Measurements from ENCODE around the gene CNMD.

Gene CNMD

DNA sequence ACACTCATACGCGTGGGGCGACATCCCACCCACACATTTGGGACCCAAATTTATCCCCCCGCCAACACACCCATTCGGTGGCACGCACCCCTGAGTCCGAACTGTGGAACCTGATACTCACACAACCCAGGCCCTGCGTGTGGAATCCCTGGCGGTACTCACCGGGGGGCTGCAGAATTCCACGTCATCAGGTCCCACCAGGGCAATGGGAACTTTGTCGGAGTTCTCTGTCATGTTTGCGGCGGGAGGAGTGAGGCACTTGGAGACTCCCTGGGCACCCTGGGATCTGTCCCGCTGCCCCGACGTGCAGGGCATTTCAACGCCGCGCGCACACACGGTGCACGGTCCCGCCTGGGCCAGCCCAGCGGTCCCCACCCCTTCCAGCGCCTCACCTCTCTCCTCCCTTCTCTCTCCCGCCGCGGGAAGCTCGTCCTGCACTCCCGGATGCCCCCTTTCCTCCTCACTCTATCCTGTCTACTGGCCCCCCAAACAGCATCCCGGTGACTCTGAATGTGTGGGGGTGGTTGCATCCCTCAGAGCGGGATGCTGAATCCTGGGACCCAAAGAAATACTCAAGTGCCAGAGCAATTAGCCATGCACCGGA, at the start of gene CNMD:
Gene CNMD (minus strand): TSS at position 353 of the 604 bp plus-strand sequence. CDS start 119 bp downstream, at position 234.
- DNase-seq = peak in 5 of 51 donors; percentile 3 to 21 (median 5)

DNA sequence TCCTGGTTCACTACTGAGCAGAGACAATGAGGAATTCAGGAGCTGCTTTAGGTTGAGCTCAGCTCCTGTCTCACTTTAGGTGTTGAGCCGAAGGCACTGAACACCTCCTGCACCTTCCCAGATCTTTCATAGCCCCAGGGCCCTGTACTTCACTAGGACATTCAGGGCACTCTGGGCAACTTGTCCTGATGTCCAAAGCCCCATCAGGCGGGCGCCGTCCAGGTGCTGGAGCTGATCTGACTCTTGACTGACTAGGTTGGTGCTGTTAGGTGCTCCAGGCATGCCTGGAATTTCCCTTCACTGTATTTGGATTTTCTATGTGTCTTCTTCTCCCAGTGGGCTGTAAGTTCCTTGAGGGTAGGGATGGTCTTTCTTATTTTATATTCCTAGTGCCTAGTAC, 48.4 kb upstream of the CNMD start:
- DNase-seq = no peak

DNA sequence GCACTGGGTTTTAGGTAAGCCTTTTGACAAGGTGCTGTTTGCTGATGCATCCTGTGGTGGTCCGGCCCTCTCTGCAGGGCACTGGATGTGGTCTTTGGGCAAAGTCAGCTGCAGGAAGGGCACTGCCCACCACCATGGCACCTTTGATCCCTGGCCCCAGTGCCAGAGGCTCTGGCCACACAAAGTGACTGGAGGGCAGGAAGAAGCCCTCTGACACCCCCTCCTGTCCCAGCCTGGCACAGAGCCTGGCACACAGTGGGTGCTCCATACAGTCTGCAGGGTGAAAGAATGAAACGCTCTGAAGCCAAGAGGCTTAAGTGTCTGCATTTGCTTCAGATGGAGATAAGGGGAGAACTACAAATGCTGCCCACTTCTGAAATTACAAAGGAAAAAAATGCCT, 47.6 kb upstream of the CNMD start:
- peak in 3 of 51 donors; percentile 5 to 48 (median 20) for DNase-seq

DNA sequence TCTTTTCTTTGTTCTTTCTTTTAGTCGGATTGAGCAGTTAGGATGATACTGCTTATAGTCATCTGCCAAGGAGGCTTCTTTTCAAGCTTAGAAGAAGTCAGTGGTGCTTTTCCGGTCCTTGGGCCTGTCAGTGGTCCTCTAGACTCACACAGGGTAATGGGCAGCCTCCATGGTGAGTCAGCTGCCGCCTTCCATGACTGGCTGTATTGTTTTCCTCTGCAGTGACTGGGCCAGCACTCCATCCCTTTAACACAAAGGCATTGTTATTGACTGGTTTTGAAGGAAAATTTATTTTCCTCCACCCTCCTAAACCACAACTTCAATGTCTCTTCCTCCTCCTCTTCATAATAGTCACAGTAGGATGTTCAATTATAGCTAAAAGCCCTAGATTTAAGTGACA, 47.1 kb upstream of the CNMD start:
- peak in 38 of 51 donors; percentile 1 to 85 (median 48) for DNase-seq

DNA sequence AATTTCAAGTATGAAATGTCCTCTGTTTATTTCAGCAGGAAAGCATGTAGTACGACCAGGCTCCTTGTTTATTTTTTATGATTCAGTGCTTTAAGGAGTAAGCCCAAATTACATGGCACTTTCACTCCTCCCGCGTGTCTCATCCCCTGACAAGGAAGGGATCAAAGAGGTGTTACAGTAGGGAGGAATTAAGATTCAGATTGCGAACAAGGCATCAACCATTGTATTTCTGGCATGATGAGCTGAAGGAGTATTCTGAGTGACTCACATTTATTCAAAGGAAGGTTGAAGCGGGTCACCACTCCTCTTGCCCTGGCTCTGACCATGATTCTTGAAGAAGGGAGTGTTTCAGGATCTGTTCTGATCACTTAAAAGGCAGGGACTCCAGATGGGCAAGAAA, 46.1 kb upstream of the CNMD start:
- no peak for DNase-seq

DNA sequence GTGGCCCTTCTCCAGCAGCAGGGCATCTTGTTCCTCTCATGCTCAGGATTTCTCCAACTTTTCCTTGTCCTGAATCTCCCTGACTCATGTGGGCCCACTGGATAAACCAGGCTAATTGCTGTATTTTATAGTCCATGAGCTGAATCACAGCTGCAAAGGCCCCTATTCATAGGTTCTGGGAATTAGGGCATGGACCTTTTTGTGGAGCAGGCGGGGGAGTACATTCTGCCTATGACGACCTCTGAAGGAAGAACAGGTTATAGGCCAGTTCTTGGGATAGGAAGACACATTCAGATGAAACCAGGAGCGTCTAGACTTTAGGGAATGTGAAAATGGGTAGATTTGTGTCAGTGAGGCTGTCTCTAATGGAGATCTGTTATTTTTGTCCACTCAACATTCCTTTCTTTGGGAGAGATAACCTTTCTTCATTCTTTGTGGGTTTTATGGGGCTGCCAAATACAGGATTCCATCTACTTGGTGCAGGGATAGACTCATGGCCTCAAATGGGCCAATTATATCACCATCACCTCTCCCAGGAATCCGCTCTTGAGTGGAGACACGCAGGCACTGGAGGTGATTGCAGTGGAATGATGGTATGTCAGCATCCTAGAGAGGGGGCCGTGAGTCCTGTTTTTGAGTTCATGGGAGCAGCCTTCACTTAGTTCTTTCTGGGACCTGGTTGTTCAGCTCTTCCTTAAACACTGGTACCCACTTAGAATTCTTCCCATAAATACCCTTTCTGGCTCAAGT, 45.1 kb upstream of the CNMD start:
- DNase-seq = no peak

DNA sequence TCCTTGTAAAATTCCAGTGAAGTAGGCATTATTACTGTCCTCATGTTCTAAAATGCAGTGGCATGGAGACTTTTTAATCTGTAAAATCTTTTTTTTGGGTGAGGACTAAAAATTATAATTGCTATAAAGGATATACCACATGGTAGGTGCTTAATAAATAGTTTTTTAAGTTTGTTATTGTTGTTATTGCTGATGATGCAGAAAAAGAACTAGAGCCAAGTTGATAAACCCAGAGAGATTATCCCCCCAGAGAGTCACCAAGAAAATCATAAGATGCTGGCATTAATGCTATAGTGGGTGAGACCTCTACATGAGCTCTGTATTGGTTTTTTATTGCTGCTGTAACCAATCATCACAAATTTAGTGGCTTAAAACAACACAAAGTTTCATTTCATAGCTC, 44.3 kb upstream of the CNMD start:
- DNase-seq = no peak

DNA sequence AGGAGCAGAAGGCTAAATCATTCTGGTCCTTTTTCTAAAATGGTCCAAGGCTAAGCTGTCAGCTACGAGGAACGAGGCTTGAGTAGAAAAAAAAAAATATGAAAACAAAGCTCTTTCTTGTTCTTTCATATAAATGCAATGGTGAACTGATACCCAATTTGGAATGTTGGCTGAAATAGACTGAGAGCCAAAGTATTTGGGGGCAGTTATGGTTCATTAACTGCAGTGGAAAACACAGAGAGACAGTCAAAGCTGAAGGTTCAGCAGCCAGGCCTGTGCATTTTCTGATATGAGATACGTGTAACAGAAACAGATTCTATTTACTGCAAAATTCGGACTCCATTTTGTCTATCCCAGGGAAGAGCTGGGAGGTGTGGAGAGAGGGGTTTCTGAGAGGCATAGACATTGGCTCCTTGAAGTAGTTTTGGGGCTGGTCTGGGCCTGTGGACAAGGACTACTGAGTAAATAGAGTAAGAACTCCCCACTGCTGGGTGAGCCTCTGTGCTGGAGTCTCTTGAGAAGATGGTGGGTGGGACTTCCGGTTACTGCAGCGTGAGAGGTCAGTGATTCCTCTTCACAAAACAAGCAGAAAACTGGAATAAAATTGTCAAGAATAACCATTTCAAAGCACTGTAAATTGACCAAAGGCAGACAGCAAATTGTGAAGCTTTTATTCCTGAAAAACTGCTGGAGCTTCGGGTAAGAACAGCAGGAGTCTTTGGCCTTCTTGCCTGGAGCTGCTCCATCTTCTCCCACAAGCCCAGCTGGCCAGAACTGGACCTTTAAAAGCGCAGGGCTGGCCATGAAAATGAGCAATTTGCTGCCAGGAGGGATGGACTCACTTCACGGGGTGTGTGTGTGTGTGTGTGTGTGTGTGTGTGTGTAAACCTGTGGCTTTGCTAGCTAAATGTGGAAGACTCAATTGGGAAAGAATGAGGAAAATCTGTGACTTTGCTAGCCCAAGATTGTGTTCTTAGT, 43.1 kb upstream of the CNMD start:
- DNase-seq = peak in 5 of 51 donors; percentile 4 to 29 (median 9)

DNA sequence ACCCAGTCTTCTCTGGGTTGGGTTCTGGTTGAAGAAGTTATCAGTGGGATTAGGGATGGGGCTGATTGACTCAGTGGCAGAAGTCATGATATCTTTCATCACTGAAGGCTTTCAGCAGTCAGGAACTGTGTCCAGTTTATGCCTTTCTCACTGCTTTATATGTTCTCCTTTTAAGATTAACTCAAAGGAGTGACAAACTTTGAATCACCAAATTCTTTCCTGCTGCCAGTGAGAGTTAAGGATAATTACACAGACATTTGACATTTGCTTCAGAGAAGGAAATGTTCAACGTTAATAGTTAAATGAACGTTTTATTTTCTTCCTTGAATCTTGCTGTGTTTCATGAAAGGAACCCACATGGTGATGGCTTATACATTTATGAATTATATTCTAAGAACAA, 41.0 kb upstream of the CNMD start:
- DNase-seq = no peak

DNA sequence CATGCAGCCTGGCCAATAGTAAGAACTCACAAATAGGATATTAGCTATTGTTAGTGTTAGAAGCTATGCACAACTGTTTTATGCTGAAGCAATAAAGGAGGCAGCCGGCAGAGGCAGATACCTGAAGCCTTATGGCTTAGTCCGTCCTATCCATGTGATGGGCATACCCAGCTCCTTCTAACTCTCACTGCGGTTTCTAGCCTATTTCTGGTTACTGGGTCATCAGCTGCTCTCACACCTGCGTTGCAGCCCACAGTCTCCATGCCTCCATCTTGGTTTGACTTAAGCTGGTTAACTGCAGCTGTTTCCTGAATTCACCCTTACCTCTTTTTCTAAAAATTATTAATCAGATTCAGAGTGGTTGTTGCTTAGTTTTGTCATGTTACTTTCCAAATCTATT, 40.5 kb upstream of the CNMD start:
- DNase-seq = no peak

DNA sequence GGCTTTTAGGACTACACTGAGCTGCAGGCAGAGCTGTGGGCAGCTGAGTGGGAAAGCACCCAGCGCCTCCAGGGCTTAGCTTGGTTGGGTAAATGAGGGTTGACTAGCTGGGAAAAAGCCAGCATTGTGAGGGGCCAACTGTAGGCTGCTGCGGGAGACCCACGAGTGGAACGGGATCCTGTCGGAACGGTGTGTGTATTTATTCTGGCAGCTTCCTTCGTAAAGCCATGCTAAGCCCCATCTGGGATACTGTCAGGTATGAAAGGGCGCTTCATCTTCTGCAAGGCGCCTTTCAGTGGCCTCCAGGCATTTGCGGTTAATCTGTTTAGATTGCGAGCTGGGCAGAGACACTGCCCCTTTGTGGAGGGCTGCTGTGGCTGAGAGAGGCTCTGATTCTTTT, 39.5 kb upstream of the CNMD start:
- DNase-seq = peak in 16 of 51 donors; percentile 2 to 43 (median 13)

DNA sequence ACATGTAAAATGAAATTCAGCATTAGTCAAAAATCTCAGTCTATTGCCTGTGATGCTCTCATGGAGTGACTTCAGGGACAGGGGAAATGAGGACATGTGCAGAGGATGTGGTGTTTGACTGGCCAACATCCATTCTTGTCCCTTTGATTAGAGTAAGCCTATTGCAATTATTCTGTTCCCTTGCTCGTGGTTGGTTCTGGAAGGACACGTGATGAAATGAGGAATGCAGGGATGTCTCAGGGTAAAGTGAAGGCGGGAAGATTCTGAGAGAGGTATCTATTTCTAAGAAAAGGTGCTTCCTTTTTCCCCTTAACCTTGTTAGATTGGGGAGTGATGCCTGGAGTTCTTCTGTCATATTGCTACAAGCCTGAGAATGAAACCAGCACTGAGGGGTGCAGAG, 37.1 kb upstream of the CNMD start:
- DNase-seq = no peak

DNA sequence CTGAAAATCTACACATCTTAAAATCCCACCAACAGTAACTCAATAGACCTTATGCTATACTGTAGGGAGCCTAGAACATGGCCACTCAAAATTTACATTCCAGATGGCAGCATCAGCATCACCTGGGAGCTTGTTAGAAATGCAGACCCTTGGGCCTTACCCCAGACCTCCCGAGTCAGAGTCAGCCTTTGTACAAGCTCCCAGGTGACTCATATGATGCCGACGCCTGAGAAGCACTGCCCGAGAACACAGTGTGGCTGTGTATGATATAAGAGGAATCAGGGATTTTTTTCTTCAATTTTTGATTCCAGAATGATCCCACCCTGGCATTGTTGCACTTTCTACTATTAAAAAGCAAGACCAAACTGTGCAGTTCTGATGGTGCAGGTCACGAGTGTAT, 35.9 kb upstream of the CNMD start:
- no peak for DNase-seq

DNA sequence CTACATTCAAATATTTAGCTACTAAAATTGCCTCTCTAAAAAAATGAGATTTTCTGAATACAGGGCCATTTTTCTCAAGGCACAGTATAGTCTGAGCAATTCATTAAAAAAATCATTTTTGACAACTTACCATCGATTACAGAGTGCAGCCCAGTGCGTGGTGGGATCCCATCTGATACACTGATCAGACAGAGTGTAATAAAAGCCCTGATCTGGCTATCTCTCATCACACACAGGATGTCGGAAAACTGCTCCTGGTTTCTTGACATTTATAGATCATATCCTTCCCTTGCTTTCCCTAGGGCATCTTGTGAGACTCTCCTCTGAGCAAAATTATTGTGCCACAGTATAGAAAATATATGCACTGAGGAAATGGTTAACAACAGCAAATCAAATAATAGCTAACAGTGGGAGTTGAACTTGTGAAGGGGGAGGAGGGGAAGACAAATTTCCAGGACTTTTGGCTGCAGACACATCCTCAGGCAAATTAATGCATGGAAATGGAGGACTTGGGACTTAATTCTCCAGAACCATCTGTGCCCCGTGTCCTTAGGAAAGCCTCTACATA, 28.4 kb upstream of the CNMD start:
- DNase-seq = no peak

DNA sequence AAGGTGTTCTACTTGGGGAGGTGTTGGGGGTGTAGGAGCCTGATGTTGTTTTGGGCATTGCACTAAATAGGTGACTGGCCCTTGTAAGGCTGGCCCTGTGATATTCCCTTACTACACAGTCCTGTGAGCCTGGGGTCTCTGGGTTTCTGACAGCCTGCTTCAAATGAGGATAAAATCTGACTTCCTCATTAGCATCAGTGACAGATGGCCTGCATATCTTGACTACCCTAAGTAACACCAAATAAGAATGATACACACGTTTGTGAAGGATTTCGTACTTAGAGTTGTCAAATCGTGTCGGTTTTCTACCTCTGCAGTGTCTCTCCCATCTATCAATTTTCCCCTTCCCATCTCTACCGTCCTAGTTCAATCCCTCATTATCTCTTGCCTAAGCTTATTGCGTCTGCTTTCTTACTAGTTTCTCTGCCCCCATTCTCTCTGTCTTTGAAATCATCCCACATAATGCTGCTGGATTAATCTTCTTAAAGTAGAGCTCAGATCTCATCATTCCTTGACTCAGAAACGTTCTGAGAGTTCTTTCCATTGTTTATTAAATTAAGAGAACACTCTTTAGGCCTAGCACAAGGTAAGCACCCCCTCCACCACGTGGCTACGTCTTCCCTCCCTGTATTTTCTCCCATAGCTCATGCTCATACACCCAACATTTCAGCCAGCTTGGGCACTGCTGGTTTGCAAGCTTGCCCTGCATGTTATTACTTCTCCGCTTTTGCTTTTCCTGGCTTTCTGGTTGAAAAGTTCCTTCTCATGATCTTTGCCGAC, 26.2 kb upstream of the CNMD start:
- DNase-seq = peak in 1 of 51 donors; percentile 9

DNA sequence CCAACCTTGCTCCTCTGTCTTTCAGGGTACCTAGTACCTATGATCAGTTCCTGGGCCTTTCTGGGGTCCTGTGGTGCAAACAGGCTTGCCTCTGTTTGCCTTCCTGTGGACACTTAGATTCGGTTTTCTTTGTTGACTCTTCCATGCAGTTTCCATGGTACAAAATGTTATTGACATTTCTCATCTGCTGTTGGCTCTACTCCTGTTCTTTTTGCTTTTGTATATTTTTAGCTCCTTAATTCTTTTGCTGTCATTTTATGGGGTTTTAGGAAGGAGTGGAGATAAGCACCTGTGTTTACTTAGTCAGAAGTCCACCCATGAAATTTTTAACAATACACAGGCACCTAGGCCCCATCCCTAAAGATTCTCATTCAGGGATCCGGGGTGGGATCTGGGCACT, 20.5 kb upstream of the CNMD start:
- DNase-seq = no peak

DNA sequence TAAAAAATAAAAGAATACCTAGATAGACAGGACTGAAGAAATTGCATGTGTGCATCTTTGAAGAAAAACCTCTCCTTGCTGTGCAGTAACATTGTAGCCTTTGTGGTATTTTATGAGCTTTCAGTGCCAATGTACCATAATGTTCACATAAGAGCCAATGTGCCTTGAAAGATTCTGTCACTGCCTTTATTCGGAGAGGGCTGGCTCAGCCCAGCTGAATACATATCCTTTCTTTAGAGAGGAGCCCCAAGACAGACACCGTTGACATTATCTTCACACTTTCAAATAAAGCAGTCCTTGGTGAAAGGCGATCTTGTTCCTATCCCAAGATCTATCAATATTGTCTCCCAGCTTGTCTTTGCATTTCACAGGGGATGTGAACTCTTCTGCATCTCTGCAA, 18.5 kb upstream of the CNMD start:
- DNase-seq = no peak

DNA sequence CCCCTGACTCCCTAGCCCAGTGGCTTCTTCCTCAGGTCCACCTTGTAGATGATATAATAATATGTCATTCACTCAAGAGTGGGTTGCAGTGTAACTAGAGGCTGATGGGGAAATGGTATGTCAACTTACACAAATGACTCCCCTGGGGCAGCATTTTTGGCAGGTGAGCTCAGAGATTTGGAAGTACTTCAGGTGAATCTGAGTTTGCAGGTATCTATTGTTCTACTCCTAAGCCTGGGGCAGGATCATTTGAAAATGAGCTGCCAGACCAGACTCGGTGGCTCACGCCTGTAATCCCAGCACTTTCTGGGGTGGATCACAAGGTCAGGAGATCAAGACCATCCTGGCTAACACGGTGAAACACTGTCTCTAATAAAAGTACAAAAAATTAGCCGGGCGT, 11.6 kb upstream of the CNMD start:
- no peak for DNase-seq

DNA sequence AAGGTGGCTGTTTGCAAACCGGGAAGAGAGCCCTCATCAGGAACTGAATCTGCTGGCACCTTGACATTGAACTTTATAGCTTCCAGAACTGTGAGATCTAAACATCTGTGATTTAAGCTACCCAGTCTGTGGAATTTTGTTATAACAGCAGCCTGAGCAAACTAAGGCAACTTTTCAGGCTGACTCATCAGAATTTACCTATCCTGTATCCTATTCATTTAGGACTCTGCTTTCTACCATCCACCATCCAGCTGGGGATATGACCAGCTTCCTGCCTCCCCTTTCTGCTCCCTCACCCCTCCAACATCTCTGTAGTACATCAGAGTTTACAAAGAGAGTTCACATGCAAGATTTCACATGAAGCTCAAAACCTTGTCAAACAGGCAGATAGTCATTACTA, 11.1 kb upstream of the CNMD start:
- DNase-seq = no peak

DNA sequence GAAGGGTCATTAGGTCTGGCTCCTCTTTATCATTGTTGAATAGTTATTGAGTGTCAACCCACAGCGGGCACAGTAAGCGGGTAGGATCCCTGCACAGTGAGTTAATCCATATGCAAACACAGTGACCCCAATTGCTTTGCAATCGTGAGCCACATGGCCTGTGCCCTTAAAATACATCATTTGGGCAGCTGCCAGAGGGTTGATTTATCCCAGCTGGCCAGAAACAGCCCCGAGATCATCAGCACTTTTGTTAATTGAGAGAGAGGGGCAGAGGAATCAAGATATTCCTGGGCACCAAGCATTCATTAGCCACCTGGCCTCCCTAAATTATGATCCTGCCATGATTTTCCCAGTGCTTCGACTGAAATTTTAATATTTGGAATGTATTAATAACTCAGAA, 9.8 kb upstream of the CNMD start:
- DNase-seq = no peak

DNA sequence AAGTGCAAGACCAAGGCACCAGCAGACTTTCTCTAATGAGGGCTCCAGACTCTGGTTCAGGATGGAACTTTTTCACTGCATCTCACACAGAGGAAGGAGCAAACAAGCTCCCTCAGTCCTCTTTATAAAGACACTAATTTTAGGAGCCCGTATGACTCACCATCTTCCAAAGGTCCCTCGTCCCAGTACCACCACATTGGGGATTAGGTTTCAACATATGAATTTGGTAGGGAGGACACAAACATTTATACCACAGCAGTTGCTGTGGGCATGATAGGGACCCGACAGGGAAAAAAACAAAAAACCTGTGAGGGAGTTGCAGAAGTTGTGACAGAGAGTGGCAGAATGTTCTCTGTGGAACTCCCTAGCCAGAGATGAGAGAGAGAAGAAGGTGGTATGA, 6.5 kb upstream of the CNMD start:
- DNase-seq = no peak

All from hypothalamus (tissue), 51 donors.